Glutamatergic neuron (in vitro differentiated cells): Measurements from ENCODE around the gene UGT1A10. TPM values are rescaled to one million over a fixed set of nuclear protein-coding genes. Genes with fewer than 3 reads are reported as not detected.

Source experiments
- DNase-seq: peaks from one replicate; pipeline ENCODE4 v3.0.0; 2022
- H3K27ac Mint-ChIP-seq: one replicate; pipeline ENCODE4 v1.8.0; 2020; ENCODE audit warnings: mild to moderate bottlenecking, mixed read lengths, inconsistent platforms; ENCODE audit not compliant: unreplicated experiment
- H3K27me3 Mint-ChIP-seq: one replicate; pipeline ENCODE4 v1.8.0; 2020; ENCODE audit warnings: mild to moderate bottlenecking, moderate library complexity, mixed read lengths, inconsistent platforms; ENCODE audit not compliant: unreplicated experiment
- H3K36me3 Mint-ChIP-seq: one replicate; pipeline ENCODE4 v1.8.0; 2020; ENCODE audit warnings: mild to moderate bottlenecking, mixed read lengths, inconsistent platforms; ENCODE audit not compliant: unreplicated experiment
- H3K4me1 Mint-ChIP-seq: one replicate; pipeline ENCODE4 v1.8.0; 2020; ENCODE audit warnings: mild to moderate bottlenecking, low read depth, mixed read lengths, inconsistent platforms; ENCODE audit not compliant: unreplicated experiment
- H3K4me3 Mint-ChIP-seq: one replicate; pipeline ENCODE4 v1.8.0; 2020; ENCODE audit warnings: mild to moderate bottlenecking, mixed read lengths, inconsistent platforms; ENCODE audit not compliant: unreplicated experiment
- H3K9me3 Mint-ChIP-seq: one replicate; pipeline ENCODE4 v1.8.0; 2020; ENCODE audit warnings: mild to moderate bottlenecking, moderate library complexity, mixed read lengths, inconsistent platforms; ENCODE audit not compliant: unreplicated experiment
- CTCF ChIP-seq: fragments of 200-600 bp; sonication (generic); IDR thresholded peaks from one replicate; pipeline ENCODE4 v1.5.0; 2021; ENCODE audit not compliant: partially characterized antibody, unreplicated experiment
- total RNA-seq: library from RNA; stranded (reverse); fragmentation: NEBNext Ultra II Directional; extraction: Animal tissue kit (Norgen Biotek cat#: 25700); gene quantifications from one replicate; pipeline ENCODE4 v1.2.1, GENCODE V29; 2021; ENCODE audit not compliant: unreplicated experiment

The UGT1A10 gene
- total RNA-seq, 1 donor from 2014 or later, result not detected

GRCh38 chr2:233817995-233818638, 181.9 kb downstream of the UGT1A10 start:
- no peak for DNase-seq
- H3K4me3 Mint-ChIP-seq, result no peak overlapping the region
- no peak overlapping the region for H3K27ac Mint-ChIP-seq

GRCh38 chr2:233818639-233819621, 182.7 kb downstream of the UGT1A10 start:
- peaks cover 7% of the 10 kb centered on the region for H3K27me3 Mint-ChIP-seq
- no peak overlapping the region for H3K4me3 Mint-ChIP-seq
- peaks cover 4% of the 10 kb centered on the region for H3K9me3 Mint-ChIP-seq
- peaks cover 3% of the 10 kb centered on the region for H3K4me1 Mint-ChIP-seq
- no peaks in the 10 kb centered on the region for H3K36me3 Mint-ChIP-seq
- TF ChIP-seq CTCF, result no peak
- H3K27ac Mint-ChIP-seq, result no peak overlapping the region
- no peak for DNase-seq

More at GRCh38 chr2:233817995-233818638, 181.9 kb downstream of the UGT1A10 start:
- Mint-ChIP-seq H3K4me1 (peaks cover 3% of the 10 kb centered on the region), H3K9me3 (peaks cover 4% of the 10 kb centered on the region), H3K36me3 (no peaks in the 10 kb centered on the region), H3K27me3 (peaks cover 7% of the 10 kb centered on the region)
- TF ChIP-seq CTCF, result no peak

- peaks cover 3% of the 10 kb centered on the region for H3K4me1 Mint-ChIP-seq
- H3K27ac Mint-ChIP-seq, result no peak overlapping the region
- peaks cover 7% of the 10 kb centered on the region for H3K27me3 Mint-ChIP-seq
- H3K9me3 Mint-ChIP-seq, result peaks cover 4% of the 10 kb centered on the region
- TF ChIP-seq CTCF, result no peak
- DNase-seq, result no peak
- no peaks in the 10 kb centered on the region for H3K36me3 Mint-ChIP-seq
- H3K4me3 Mint-ChIP-seq, result no peak overlapping the region
Measured at GRCh38 chr2:233819884-233820773, 183.9 kb downstream of the UGT1A10 start.

GRCh38 chr2:233820774-233821105, 184.5 kb downstream of the UGT1A10 start:
- Mint-ChIP-seq H3K9me3 (peaks cover 4% of the 10 kb centered on the region), H3K27ac (no peak overlapping the region), H3K4me3 (no peak overlapping the region), H3K36me3 (no peaks in the 10 kb centered on the region), H3K4me1 (peaks cover 3% of the 10 kb centered on the region), H3K27me3 (peaks cover 7% of the 10 kb centered on the region)
- DNase-seq, result no peak
- TF ChIP-seq CTCF, result no peak
